Measurements from ENCODE around the gene KRT75. TPM values are rescaled to one million over a fixed set of nuclear protein-coding genes. Genes with fewer than 3 reads are reported as not detected.

KRT75 gene
- total and polyA plus RNA-seq, 2 of the 13 experiments (the other 11 are each of a cell fraction or from before 2014, with no cell fraction given): not detected

DNA sequence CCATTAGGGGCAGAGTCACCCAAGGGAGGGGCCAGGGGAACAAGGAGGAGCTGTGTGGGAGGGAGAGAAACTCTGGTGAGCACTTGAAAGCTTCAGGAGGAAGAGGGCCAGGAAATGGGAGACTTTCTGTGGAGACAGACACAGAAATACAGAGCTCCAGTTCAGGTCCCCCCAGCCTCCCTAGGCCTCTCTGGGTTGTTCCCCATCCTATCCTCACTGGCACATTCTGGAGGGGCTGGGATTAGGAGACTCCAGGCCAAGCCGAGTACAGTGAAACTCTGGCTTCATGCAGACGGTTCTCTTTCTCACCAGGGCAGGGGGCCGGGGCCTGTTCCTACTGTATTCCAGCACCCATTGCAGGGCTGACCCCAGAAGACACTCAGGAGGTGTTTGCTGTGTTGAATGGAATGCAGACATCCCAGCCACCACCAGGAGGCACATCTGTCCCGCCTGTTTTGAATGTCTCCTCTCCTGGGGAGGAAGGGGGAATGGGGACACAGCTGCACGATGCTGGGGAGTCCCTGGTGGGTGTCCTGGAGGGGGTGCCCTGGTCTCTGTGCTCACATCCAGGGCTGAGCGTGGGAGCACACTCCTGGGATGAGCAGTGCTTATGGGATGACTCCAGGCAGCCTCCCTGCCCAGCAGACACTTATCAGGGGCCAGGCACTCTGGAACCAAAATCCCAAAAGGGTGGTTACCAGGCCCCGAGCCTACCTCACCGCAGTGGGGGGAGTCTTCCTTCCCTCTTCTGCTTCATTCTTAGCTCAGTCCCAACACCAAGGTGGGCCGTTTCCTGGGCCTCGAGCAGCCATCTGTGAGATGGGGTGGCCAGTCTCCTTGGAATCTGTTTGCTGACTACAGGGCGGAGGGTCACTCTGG, 43.2 kb downstream of the KRT75 start:
- Histone ChIP-seq H3K4me3 (replicated peaks in 1 of 3; ENCODE audit: insufficient read depth in 1 of 3, low read depth in 2 of 3, low read length in 3 of 3) (no peak overlapping the region), H3K9me3 (ENCODE audit: low read length) (no peaks in the 10 kb centered on the region), H3K36me3 (replicated peaks in 1 of 2; ENCODE audit: control insufficient read depth in 1 of 2, insufficient read depth in 2 of 2, low read length in 2 of 2) (no peaks in the 10 kb centered on the region), H3K27ac (ENCODE audit: extremely low read length, insufficient read depth, low read length) (no peak overlapping the region), H3K4me2 (ENCODE audit: low read depth, low read length) (no peak overlapping the region), H3K79me2 (ENCODE audit: insufficient read depth, low read length) (no peaks in the 10 kb centered on the region), H3K4me1 (ENCODE audit: insufficient read depth, low read length) (no peaks in the 10 kb centered on the region), H3K27me3 (ENCODE audit: control insufficient read depth in 1 of 2, insufficient read depth in 2 of 2, low read length in 2 of 2) (peaks cover 0 to 9% of the 10 kb centered on the region in 2 experiments; a peak in 3 of 5 replicates), H4K20me1 (ENCODE audit: insufficient read depth, low read length) (no peaks in the 10 kb centered on the region), H2AFZ (ENCODE audit: low read length) (no peak overlapping the region), H3K9ac (ENCODE audit: insufficient read depth, low read depth, low read length) (no peak overlapping the region)
- WGBS (ENCODE audit: low lambda C conversion rate): 15% methylated on average over 5 of the region's 11 CpGs
- DNase-seq (ENCODE audit: low spot score): peak; percentile 10
- intact Hi-C loops (cut with micrococcal nuclease; ENCODE audit: unreplicated experiment): no loop called here
- ATAC-seq: peak; percentile 77
- in situ Hi-C loops (cut with HindIII; ENCODE audit: extremely low pct_ligation_motif_present, low pct_unique_long_range_greater_than_20kb): loop anchor here (25.0 kb wide), 1 partner anchor 596 kb away; no protein-coding TSS in a partner anchor
- POLR2A ChIA-PET: no interaction called here
- peak; percentile 27; the same call in 1 of the 2 replicates for TF ChIP-seq RAD21 (CRISPR knock-in tag; IDR thresholded peaks at IDR 0.05)
- TF ChIP-seq, protein P1, sequence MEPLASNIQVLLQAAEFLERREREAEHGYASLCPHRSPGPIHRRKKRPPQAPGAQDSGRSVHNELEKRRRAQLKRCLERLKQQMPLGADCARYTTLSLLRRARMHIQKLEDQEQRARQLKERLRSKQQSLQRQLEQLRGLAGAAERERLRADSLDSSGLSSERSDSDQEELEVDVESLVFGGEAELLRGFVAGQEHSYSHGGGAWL (CRISPR knock-in tag; IDR thresholded peaks at IDR 0.05): no peak
- TF ChIP-seq, protein P2, sequence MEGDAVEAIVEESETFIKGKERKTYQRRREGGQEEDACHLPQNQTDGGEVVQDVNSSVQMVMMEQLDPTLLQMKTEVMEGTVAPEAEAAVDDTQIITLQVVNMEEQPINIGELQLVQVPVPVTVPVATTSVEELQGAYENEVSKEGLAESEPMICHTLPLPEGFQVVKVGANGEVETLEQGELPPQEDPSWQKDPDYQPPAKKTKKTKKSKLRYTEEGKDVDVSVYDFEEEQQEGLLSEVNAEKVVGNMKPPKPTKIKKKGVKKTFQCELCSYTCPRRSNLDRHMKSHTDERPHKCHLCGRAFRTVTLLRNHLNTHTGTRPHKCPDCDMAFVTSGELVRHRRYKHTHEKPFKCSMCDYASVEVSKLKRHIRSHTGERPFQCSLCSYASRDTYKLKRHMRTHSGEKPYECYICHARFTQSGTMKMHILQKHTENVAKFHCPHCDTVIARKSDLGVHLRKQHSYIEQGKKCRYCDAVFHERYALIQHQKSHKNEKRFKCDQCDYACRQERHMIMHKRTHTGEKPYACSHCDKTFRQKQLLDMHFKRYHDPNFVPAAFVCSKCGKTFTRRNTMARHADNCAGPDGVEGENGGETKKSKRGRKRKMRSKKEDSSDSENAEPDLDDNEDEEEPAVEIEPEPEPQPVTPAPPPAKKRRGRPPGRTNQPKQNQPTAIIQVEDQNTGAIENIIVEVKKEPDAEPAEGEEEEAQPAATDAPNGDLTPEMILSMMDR (CRISPR knock-in tag; IDR thresholded peaks at IDR 0.05): peak; percentile 68
- TF ChIP-seq SMC3 (IDR thresholded peaks at IDR 0.05; ENCODE audit: low read length): peak; percentile 17; the same call in 1 of the 2 replicates
- no peak for TF ChIP-seq THAP11 (CRISPR knock-in tag; IDR thresholded peaks at IDR 0.05)
- TF ChIP-seq, protein P3, sequence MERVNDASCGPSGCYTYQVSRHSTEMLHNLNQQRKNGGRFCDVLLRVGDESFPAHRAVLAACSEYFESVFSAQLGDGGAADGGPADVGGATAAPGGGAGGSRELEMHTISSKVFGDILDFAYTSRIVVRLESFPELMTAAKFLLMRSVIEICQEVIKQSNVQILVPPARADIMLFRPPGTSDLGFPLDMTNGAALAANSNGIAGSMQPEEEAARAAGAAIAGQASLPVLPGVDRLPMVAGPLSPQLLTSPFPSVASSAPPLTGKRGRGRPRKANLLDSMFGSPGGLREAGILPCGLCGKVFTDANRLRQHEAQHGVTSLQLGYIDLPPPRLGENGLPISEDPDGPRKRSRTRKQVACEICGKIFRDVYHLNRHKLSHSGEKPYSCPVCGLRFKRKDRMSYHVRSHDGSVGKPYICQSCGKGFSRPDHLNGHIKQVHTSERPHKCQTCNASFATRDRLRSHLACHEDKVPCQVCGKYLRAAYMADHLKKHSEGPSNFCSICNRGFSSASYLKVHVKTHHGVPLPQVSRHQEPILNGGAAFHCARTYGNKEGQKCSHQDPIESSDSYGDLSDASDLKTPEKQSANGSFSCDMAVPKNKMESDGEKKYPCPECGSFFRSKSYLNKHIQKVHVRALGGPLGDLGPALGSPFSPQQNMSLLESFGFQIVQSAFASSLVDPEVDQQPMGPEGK (CRISPR knock-in tag; IDR thresholded peaks at IDR 0.05): 0 out of 2 replicates have a peak, but pooled peaks have one; percentile 25
- peak; percentile 74 for TF ChIP-seq ZNF263 (CRISPR knock-in tag; IDR thresholded peaks at IDR 0.05)
- TF ChIP-seq STAG1 (CRISPR knock-in tag; IDR thresholded peaks at IDR 0.05): peak; percentile 59
- CTCF ChIA-PET (ENCODE audit: low intra/inter-chr PET ratio, low total read pairs): interaction anchor here (0.7 kb wide), 1 partner anchor 489 kb away, joined by 6 read pairs; no protein-coding TSS in a partner anchor
- BruUV-seq (replicated peaks): no TSS peak
- peak; percentile 44 for FAIRE-seq
